SU-DHL-6 (cell line): Measurements from ENCODE around the gene PI4KA.

Experiments used
- H2AFZ ChIP-seq: fragments of 200-600 bp; sonication (generic); 2 replicates; pipeline ENCODE4 v1.6.1; 2014; ENCODE audit warnings: low read depth, mild to moderate bottlenecking, moderate library complexity, mixed read lengths, antibody characterized with exemption, low read length; ENCODE audit not compliant: severe bottlenecking
- H3F3A ChIP-seq: fragments of 200-600 bp; shearing (Covaris generic); 2 replicates; pipeline ENCODE4 v1.6.0; 2016; ENCODE audit warnings: antibody characterized with exemption, mild to moderate bottlenecking; ENCODE audit not compliant: insufficient read depth
- H3K27ac ChIP-seq: fragments of 200-600 bp; sonication (generic); 2 replicates; pipeline ENCODE4 v1.5.1; 2016; ENCODE audit warnings: low read depth, mild to moderate bottlenecking, low read length, moderate library complexity, mixed read lengths
- H3K27me3 ChIP-seq: fragments of 200-600 bp; sonication (generic), shearing (Covaris generic); 2 replicates; pipeline ENCODE4 v1.6.0; 2014; ENCODE audit warnings: mild to moderate bottlenecking, low read length
- H3K36me3 ChIP-seq: fragments of 200-600 bp; sonication (generic); 2 replicates; pipeline ENCODE4 v1.6.1; 2014; ENCODE audit warnings: mild to moderate bottlenecking, low read length, mixed read lengths
- H3K4me2 ChIP-seq: fragments of 300-600, 200-600 bp; shearing (Covaris generic), sonication (generic); 2 replicates; pipeline ENCODE4 v1.6.0; 2014; ENCODE audit warnings: low read length, low read depth, mild to moderate bottlenecking; ENCODE audit not compliant: poor library complexity, severe bottlenecking
- H3K4me3 ChIP-seq: fragments of 200-600 bp; sonication (generic); 2 replicates; pipeline ENCODE4 v1.5.1; 2014; ENCODE audit warnings: antibody characterized with exemption, low read length, mild to moderate bottlenecking, mixed read lengths; ENCODE audit not compliant: insufficient read depth, poor library complexity, severe bottlenecking
- H3K79me2 ChIP-seq: fragments of 200-600 bp; sonication (generic); 2 replicates; pipeline ENCODE4 v1.6.1; 2014; ENCODE audit warnings: mild to moderate bottlenecking, low read length, moderate library complexity; ENCODE audit not compliant: insufficient read depth
- H3K9ac ChIP-seq: fragments of 200-600 bp; sonication (generic); 2 replicates; pipeline ENCODE4 v1.7.0; 2014; ENCODE audit warnings: mild to moderate bottlenecking, low read length
- H3K9me2 ChIP-seq: fragments of 200-600 bp; sonication (generic); replicated peaks from 2 replicates; pipeline ENCODE4 v1.6.1; 2014; ENCODE audit warnings: low read length; ENCODE audit not compliant: insufficient read depth
- H3K9me3 ChIP-seq: fragments of 200-600 bp; sonication (generic); 2 replicates; pipeline ENCODE4 v1.6.1; 2014; ENCODE audit warnings: low read length, mixed read lengths; ENCODE audit not compliant: insufficient read depth
- H4K20me1 ChIP-seq: fragments of 200-600 bp; sonication (generic); 2 replicates; pipeline ENCODE4 v1.6.1; 2014; ENCODE audit warnings: low read depth, mild to moderate bottlenecking, antibody characterized with exemption, low read length, moderate library complexity, mixed read lengths
- CTCF ChIP-seq: fragments of 200-600 bp; sonication (generic); IDR thresholded peaks from one replicate; pipeline ENCODE4 v1.5.1; 2017; ENCODE audit warnings: antibody characterized with exemption, mild to moderate bottlenecking, low read length, moderate library complexity; ENCODE audit not compliant: insufficient read depth, poor library complexity, severe bottlenecking
- EZH2phosphoT487 ChIP-seq: fragments of 200-600 bp; sonication (generic), shearing (Covaris generic); conservative IDR thresholded peaks from 2 replicates; pipeline ENCODE4 v1.6.1; 2018; ENCODE audit warnings: mild to moderate bottlenecking, antibody characterized with exemption, low read length, moderate library complexity, mixed read lengths

Gene PI4KA

GRCh38 chr22:20787223-20787622 lies 71.4 kb downstream of the PI4KA start:
- Histone ChIP-seq H3F3A (no peaks in the 10 kb centered on the region; the same call in 1 of the 2 replicates), H3K9me2 (no peaks in the 10 kb centered on the region), H3K4me2 (no peak overlapping the region), H3K9me3 (no peaks in the 10 kb centered on the region), H3K27ac (no peak overlapping the region), H2AFZ (no peak overlapping the region), H3K27me3 (no peaks in the 10 kb centered on the region), H4K20me1 (no peaks in the 10 kb centered on the region), H3K79me2 (no peaks in the 10 kb centered on the region), H3K4me3 (no peak overlapping the region), H3K36me3 (no peaks in the 10 kb centered on the region), H3K9ac (no peak overlapping the region)
- TF ChIP-seq CTCF, result no peak
- TF ChIP-seq EZH2phosphoT487, result no peak

- Histone ChIP-seq H3K27me3 (no peaks in the 10 kb centered on the region), H3K9me2 (no peaks in the 10 kb centered on the region), H3K9me3 (no peaks in the 10 kb centered on the region), H3K36me3 (no peaks in the 10 kb centered on the region), H3K4me3 (no peak overlapping the region), H3K27ac (no peak overlapping the region), H4K20me1 (no peaks in the 10 kb centered on the region), H3F3A (no peaks in the 10 kb centered on the region; the same call in 1 of the 2 replicates), H3K4me2 (no peak overlapping the region), H3K9ac (no peak overlapping the region), H3K79me2 (no peaks in the 10 kb centered on the region), H2AFZ (no peak overlapping the region)
- TF ChIP-seq EZH2phosphoT487 (no peak), CTCF (no peak)
These were observed 72.1 kb downstream of the PI4KA start for GRCh38 chr22:20786536-20786979.

- no peaks in the 10 kb centered on the region for H3K36me3 ChIP-seq
These were observed 72.6 kb downstream of the PI4KA start for GRCh38 chr22:20786048-20786447.

More at GRCh38 chr22:20786048-20786447, 72.6 kb downstream of the PI4KA start:
- Histone ChIP-seq H3K9me2 (no peaks in the 10 kb centered on the region), H4K20me1 (no peaks in the 10 kb centered on the region), H3K79me2 (no peaks in the 10 kb centered on the region), H3K9me3 (no peaks in the 10 kb centered on the region), H3K27ac (no peak overlapping the region), H3F3A (no peaks in the 10 kb centered on the region; the same call in 1 of the 2 replicates), H3K4me3 (no peak overlapping the region), H2AFZ (no peak overlapping the region), H3K9ac (no peak overlapping the region), H3K27me3 (no peaks in the 10 kb centered on the region), H3K4me2 (no peak overlapping the region)
- TF ChIP-seq CTCF (no peak), EZH2phosphoT487 (no peak)
